Stimulated activated CD8-positive, alpha-beta memory T cell treated with anti-CD3 and anti-CD28 coated beads, Interleukin-7, amount 100 ng/mL, for 1 hour (primary cell): Measurements from ENCODE around the gene CCN6.

Source experiments
- DNase-seq, 2 donors: peaks; one replicate each; pipeline ENCODE4 v3.0.0-alpha.2; 2020; ENCODE audit warnings: low read depth in 2 of 2

The CCN6 gene

DNA sequence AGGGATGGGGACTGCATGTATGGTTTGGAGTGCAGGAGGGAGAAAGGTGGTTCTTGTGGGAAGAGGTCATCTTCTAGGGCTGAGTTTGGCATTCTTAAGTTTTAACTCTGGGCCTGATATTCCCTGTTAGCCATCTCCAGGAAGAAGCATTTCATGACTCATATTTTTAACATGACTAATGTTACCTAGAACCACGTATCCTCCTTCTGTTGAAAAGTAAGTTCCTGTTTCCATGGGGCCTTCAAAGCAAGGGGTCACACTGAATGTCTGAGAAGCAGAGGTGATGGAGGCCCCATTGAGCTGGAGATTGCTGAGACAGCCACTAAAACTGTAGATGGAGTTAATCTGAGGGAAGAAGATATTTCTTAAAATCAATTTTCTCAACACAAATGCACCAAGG is 63.6 kb downstream of the CCN6 start:
- DNase-seq, result no peak

DNA sequence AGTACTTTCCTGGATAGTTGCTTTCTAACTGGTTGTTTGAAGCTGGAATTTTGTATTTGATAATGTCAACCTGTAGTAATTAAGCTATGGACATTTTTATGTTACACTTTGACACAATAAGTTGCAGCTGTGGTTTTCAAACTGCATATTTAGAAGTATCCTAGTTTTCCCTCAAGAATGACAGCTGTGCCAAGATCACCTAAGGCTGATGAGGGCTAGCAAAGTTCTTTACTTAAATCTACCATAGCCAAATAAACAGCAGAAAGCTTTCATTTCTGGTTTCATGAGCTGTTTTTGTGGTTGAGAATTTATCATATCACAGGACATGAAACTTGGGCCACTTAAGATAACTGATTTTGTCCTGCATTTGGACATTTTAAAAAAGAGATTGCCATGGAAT is 64.1 kb downstream of the CCN6 start:
- no peak for DNase-seq
